Islet of Langerhans (tissue), 1 donor: ENCODE measurements around the gene GPR151.
A peak's percentile ranks its signal among the peaks of the same experiment; 100 is the strongest.

Experiments
- FAIRE-seq: peaks from one replicate; lab custom pipeline; 2011; peaks lifted over from hg19 to GRCh38; lab: Jason Lieb, UNC

The GPR151 gene

GRCh38 chr5:146519554-146519953 is 3.6 kb upstream of the GPR151 start:
- FAIRE-seq, result no peak

- FAIRE-seq, result no peak
Observed at GRCh38 chr5:146515473-146516150, 378 bp downstream of the GPR151 start.

GRCh38 chr5:146514575-146514974 is 1.4 kb downstream of the GPR151 start:
- no peak for FAIRE-seq

- FAIRE-seq, result no peak
Observed at GRCh38 chr5:146513462-146513861, 2.5 kb downstream of the GPR151 start.

- FAIRE-seq, result no peak
Observed at GRCh38 chr5:146510559-146511125, 5.3 kb downstream of the GPR151 start.

GRCh38 chr5:146507428-146507827 is 8.6 kb downstream of the GPR151 start:
- no peak for FAIRE-seq

- no peak for FAIRE-seq
Observed at GRCh38 chr5:146499680-146500079, 16.3 kb downstream of the GPR151 start.

- FAIRE-seq, result no peak
Observed at GRCh38 chr5:146494656-146495055, 21.3 kb downstream of the GPR151 start.

- no peak for FAIRE-seq
Observed at GRCh38 chr5:146490089-146490843, 25.7 kb downstream of the GPR151 start.

GRCh38 chr5:146484714-146485391 is 31.1 kb downstream of the GPR151 start:
- no peak for FAIRE-seq

GRCh38 chr5:146482775-146483174 is 33.2 kb downstream of the GPR151 start:
- FAIRE-seq, result peak; percentile 82

- FAIRE-seq, result no peak
Observed at GRCh38 chr5:146475906-146476305, 40.1 kb downstream of the GPR151 start.

- FAIRE-seq, result no peak
Observed at GRCh38 chr5:146475190-146475780, 40.7 kb downstream of the GPR151 start.

GRCh38 chr5:146474065-146474464 is 41.9 kb downstream of the GPR151 start:
- no peak for FAIRE-seq

GRCh38 chr5:146467760-146468159 is 48.2 kb downstream of the GPR151 start:
- FAIRE-seq, result no peak

- peak; percentile 96 for FAIRE-seq
Observed at GRCh38 chr5:146466521-146467349, 49.3 kb downstream of the GPR151 start.

GRCh38 chr5:146463446-146463845 is 52.5 kb downstream of the GPR151 start:
- no peak for FAIRE-seq
